ENCODE data around the gene ABCA2. TPM values are rescaled to one million over a fixed set of nuclear protein-coding genes. Genes with fewer than 3 reads are reported as not detected.

Gene ABCA2
- polyA plus RNA-seq (ENCODE audit: insufficient read depth in 1 of 5, insufficient read length in 5 of 5, low replicate concordance in 1 of 5) = 10 to 100 TPM; 16.0 to 35.7 (median 21.0) TPM
- long read RNA-seq, donor 1, partial matches to known transcripts = 0 of 2 reads
- long read RNA-seq, donor 1, other reads (novel, unspliced or antisense) = 0 of 2 reads
- long read RNA-seq, donor 2 = 0 reads
- long read RNA-seq, donor 3 = 0 reads
- long read RNA-seq, donor 4 = 0 reads
- long read RNA-seq, donor 5, partial matches to known transcripts = 69 of 126 reads
- long read RNA-seq, donor 5, other reads (novel, unspliced or antisense) = 56 of 126 reads
- long read RNA-seq, donor 6, full-length matches to known transcripts = 1 of 1 reads
- long read RNA-seq, donor 6, partial matches to known transcripts = 0 of 1 reads
- long read RNA-seq, donor 6, other reads (novel, unspliced or antisense) = 0 of 1 reads
- long read RNA-seq, donor 7, partial matches to known transcripts = 0 of 1 reads
- long read RNA-seq, donor 7, other reads (novel, unspliced or antisense) = 0 of 1 reads
- long read RNA-seq, donor 8 = 0 reads

- no peak for DNase-seq
Measured at GRCh38 chr9:137027369-137028262, at the start of gene ABCA2. Gene ABCA2, minus strand, starts transcription at chr9:137028237. Its CDS starts 97 bp downstream, at chr9:137028140.

- DNase-seq = peak; percentile 42 to 55
Measured at GRCh38 chr9:137077010-137077747, 49.1 kb upstream of the ABCA2 start, which contains the start of gene UAP1L1. Gene UAP1L1, plus strand, starts transcription at chr9:137077517. Its CDS starts 16 bp downstream, at chr9:137077533.

- no peak for DNase-seq
Measured at GRCh38 chr9:137076636-137077009, 48.6 kb upstream of the ABCA2 start.

GRCh38 chr9:137075275-137075775 is 47.3 kb upstream of the ABCA2 start:
- DNase-seq = no peak

- no peak for DNase-seq
Measured at GRCh38 chr9:137074657-137075274, 46.7 kb upstream of the ABCA2 start.

- no peak for DNase-seq
Measured at GRCh38 chr9:137073992-137074399, 46.0 kb upstream of the ABCA2 start.

GRCh38 chr9:137071282-137071681 is 43.2 kb upstream of the ABCA2 start:
- no peak for DNase-seq

- no peak for DNase-seq
Measured at GRCh38 chr9:137070906-137071275, 42.9 kb upstream of the ABCA2 start.

GRCh38 chr9:137070201-137070905 is 42.3 kb upstream of the ABCA2 start, which contains the start of gene SAPCD2:
Gene SAPCD2, minus strand, starts transcription at chr9:137070557. Its CDS starts 97 bp downstream, at chr9:137070460.
- peak; percentile 81 to 85 for DNase-seq

- no peak for DNase-seq
Measured at GRCh38 chr9:137069508-137070091, 41.6 kb upstream of the ABCA2 start.

GRCh38 chr9:137068539-137069507 is 40.8 kb upstream of the ABCA2 start:
- DNase-seq = no peak

- peak in 1 of 2 donors; percentile 69 for DNase-seq
Measured at GRCh38 chr9:137067860-137068538, 40.0 kb upstream of the ABCA2 start.

GRCh38 chr9:137066096-137066861 is 38.2 kb upstream of the ABCA2 start:
- DNase-seq = no peak

GRCh38 chr9:137065336-137065967 is 37.4 kb upstream of the ABCA2 start:
- DNase-seq = no peak

GRCh38 chr9:137064880-137065164 is 36.8 kb upstream of the ABCA2 start:
- DNase-seq = no peak

- no peak for DNase-seq
Measured at GRCh38 chr9:137064027-137064879, 36.2 kb upstream of the ABCA2 start.

Measured in right lung (tissue), 10 donors.